Smooth muscle cell (in vitro differentiated cells): ENCODE measurements around the gene AMZ1. TPM values are rescaled to one million over a fixed set of nuclear protein-coding genes. Genes with fewer than 3 reads are reported as not detected.

Experiments used
- DNase-seq: peaks from one replicate; lab custom pipeline; 2025; ENCODE audit not compliant: unreplicated experiment; lab: John Stamatoyannopoulos, UW
- H2AFZ ChIP-seq: fragments of 200-600 bp; sonication (generic); 2 replicates; pipeline ENCODE4 v1.6.0; 2016; ENCODE audit warnings: antibody characterized with exemption, low read depth, mild to moderate bottlenecking
- H3F3A ChIP-seq: fragments of 200-600 bp; sonication (generic); 2 replicates; pipeline ENCODE4 v1.6.0; 2017; ENCODE audit warnings: antibody characterized with exemption, low read depth
- H3K27ac ChIP-seq: fragments of 200-600 bp; sonication (generic); 2 replicates; pipeline ENCODE4 v1.5.1; 2016; ENCODE audit warnings: low read depth, mild to moderate bottlenecking
- H3K27me3 ChIP-seq: fragments of 200-600 bp; sonication (generic); 2 replicates; pipeline ENCODE4 v1.6.1; 2016; ENCODE audit warnings: low read depth, mild to moderate bottlenecking
- H3K36me3 ChIP-seq: fragments of 200-600 bp; sonication (generic); 2 replicates; pipeline ENCODE4 v1.5.1; 2016; ENCODE audit warnings: low read depth
- H3K4me1 ChIP-seq: fragments of 200-600 bp; sonication (generic); 2 replicates; pipeline ENCODE4 v1.5.1; 2016; ENCODE audit warnings: low read depth
- H3K4me2 ChIP-seq: fragments of 200-600 bp; sonication (generic); 2 replicates; pipeline ENCODE4 v1.6.0; 2016; ENCODE audit warnings: mild to moderate bottlenecking
- H3K4me3 ChIP-seq: fragments of 200-600 bp; sonication (generic); 2 replicates; pipeline ENCODE4 v1.5.1; 2016; ENCODE audit warnings: mild to moderate bottlenecking
- H3K79me2 ChIP-seq: fragments of 200-600 bp; sonication (generic); 2 replicates; pipeline ENCODE4 v1.6.0; 2016; ENCODE audit warnings: low read depth, mild to moderate bottlenecking
- H3K9ac ChIP-seq: fragments of 200-600 bp; sonication (generic); 2 replicates; pipeline ENCODE4 v1.6.0; 2016; ENCODE audit warnings: low read depth
- H3K9me3 ChIP-seq: fragments of 200-600 bp; sonication (generic); replicated peaks from 2 replicates; pipeline ENCODE4 v1.5.1; 2016; ENCODE audit warnings: low read depth
- H4K20me1 ChIP-seq: fragments of 200-600 bp; sonication (generic); 2 replicates; pipeline ENCODE4 v1.6.0; 2016; ENCODE audit warnings: low read depth
- WGBS: methylation state at CpG from one replicate; pipeline ENCODE4 v1.1.7; 2016; ENCODE audit warnings: low lambda C conversion rate; 5-methylcytosine and 5-hydroxymethylcytosine counted together
- polyA plus RNA-seq: library from polyadenylated mRNA; unstranded; fragments of >200 nt; fragmentation: Nextera tagmentation; extraction: Ambion mirVana; gene quantifications from 2 replicates; pipeline ENCODE4 v1.2.1, GENCODE V29; 2016
- total RNA-seq: library from RNA; depleted of rRNA; stranded (reverse); fragments of >200 nt; gene quantifications from 2 replicates; pipeline ENCODE4 v1.2.3, GENCODE V29; 2014
- TF ChIP-seq, protein P1 (sequence below): fragments of 200-600 bp; sonication (generic); IDR thresholded peaks from 2 replicates; pipeline ENCODE4 v1.5.1; 2017; ENCODE audit warnings: borderline replicate concordance, mild to moderate bottlenecking, antibody characterized with exemption; ENCODE audit not compliant: insufficient read depth, poor library complexity, severe bottlenecking

The AMZ1 gene
- total and polyA plus RNA-seq, 2 experiments from 2014 or later = 0.63 to 1.1 TPM

DNA sequence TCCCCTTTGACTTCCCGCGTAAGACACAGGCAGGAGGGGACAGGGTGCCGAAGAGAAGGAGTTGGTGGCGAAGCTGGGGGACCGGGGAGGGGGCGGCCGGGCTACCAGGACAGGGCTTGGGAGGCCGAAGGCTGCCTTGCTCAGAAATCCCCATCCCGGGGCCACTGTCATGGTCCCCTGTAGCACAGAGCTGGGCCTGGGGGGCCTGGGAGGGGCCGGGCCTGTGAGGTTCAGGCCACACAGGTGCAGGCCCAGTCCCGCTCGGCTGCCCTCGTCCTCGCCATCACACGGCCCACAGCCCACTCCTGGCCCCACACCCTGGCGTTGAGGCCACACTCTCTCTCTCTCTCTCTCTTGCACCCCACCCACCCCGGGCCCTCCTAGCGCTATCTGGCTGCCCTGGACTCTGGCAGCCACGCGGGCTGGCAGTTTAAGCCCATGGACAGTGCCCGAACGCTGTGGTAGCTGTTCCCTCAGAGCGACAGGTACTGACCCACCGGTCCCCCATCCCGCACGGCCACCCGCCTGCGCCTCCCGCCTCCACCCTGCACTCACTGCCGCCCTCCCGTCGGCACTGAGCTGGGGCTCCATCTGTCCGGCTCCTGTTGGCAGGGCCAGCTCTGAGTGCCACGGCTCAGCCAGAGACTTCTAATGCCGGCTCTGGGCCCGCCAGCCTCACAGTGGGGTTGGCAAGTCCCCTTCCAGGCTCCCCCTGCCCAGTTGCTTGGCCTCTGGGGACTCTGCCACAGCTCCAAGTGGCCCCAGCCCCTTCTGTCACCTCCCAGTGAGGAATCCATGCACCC is 28.2 kb upstream of the AMZ1 start:
- H3K27ac ChIP-seq = no peak overlapping the region
- peaks cover 65% of the 10 kb centered on the region for H4K20me1 ChIP-seq
- H3K4me1 ChIP-seq = no peaks in the 10 kb centered on the region
- H3K9me3 ChIP-seq = no peaks in the 10 kb centered on the region
- no peak overlapping the region for H3K4me3 ChIP-seq
- no peaks in the 10 kb centered on the region for H3K27me3 ChIP-seq
- no peaks in the 10 kb centered on the region for H3K36me3 ChIP-seq
- H3K79me2 ChIP-seq = no peaks in the 10 kb centered on the region
- no peak for DNase-seq
- TF ChIP-seq, protein P1, sequence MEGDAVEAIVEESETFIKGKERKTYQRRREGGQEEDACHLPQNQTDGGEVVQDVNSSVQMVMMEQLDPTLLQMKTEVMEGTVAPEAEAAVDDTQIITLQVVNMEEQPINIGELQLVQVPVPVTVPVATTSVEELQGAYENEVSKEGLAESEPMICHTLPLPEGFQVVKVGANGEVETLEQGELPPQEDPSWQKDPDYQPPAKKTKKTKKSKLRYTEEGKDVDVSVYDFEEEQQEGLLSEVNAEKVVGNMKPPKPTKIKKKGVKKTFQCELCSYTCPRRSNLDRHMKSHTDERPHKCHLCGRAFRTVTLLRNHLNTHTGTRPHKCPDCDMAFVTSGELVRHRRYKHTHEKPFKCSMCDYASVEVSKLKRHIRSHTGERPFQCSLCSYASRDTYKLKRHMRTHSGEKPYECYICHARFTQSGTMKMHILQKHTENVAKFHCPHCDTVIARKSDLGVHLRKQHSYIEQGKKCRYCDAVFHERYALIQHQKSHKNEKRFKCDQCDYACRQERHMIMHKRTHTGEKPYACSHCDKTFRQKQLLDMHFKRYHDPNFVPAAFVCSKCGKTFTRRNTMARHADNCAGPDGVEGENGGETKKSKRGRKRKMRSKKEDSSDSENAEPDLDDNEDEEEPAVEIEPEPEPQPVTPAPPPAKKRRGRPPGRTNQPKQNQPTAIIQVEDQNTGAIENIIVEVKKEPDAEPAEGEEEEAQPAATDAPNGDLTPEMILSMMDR = no peak
- 98% methylated on average over 22 of the region's 36 CpGs for WGBS
- no peak overlapping the region for H2AFZ ChIP-seq
- H3K9ac ChIP-seq = no peak overlapping the region
- H3F3A ChIP-seq = no peaks in the 10 kb centered on the region
- no peak overlapping the region for H3K4me2 ChIP-seq

DNA sequence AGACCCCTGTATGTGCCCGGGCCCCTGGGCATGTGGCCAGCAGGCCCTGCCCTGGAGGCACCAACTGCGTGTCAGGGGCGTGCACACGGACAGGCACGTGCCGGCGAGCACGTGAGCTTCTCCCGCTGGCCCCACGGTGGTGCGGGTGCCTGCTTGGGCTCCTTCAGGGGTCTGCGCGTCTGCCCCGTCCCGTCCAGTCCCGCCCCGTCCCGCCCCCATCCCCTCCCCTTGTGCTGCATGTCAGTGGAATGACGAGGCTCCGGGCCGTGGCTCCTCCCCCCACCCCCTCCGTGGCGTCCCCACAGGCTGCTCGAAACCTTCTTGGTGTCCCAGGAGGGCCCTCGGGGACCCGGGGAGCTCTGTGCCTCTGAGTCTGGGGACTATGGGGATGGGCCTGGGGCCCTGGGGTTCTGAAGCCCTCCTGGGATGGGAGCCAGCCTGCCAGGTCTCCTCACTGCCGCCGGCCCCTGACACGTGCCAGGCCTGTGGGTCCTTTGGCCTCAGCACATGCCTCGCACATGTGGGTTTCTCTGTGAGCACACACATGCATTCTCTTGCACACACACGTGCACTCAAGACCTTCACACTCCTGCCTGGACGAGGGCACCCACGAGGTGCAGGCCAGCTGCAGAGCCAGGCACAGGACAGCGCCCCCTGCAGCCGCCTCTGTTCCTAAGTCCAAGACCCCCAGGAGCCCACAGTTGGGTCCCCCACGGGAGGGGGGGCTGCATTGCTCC is 27.5 kb upstream of the AMZ1 start:
- H3K4me3 ChIP-seq = no peak overlapping the region
- H3K9me3 ChIP-seq = no peaks in the 10 kb centered on the region
- no peak overlapping the region for H2AFZ ChIP-seq
- no peaks in the 10 kb centered on the region for H3K79me2 ChIP-seq
- H3K27me3 ChIP-seq = no peaks in the 10 kb centered on the region
- H3K36me3 ChIP-seq = no peaks in the 10 kb centered on the region
- no peak overlapping the region for H3K27ac ChIP-seq
- TF ChIP-seq, protein P1 = peak; percentile 30
- 91% methylated on average over 13 of the region's 36 CpGs for WGBS
- no peak for DNase-seq
- no peak overlapping the region for H3K9ac ChIP-seq
- H4K20me1 ChIP-seq = peaks cover 65% of the 10 kb centered on the region
- no peak overlapping the region for H3K4me2 ChIP-seq
- H3F3A ChIP-seq = no peaks in the 10 kb centered on the region
- no peaks in the 10 kb centered on the region for H3K4me1 ChIP-seq

DNA sequence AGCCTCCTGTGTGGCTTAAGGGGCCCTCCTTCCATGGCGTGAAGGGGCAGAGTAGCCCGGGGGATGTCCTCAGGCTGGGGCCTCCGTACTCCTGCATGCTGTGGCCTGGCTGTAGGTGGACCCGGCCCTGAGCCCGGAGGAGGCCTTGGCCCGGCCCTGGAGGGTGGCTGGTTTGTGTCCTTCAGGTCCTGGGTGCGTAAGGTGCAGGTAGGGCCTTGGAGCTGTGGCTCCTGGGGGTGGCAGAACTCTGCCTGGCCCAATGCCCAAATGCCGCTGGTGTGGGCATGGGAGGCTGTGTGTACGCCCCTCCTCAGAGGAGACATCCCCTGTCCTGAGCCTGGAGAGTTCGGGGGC is 26.9 kb upstream of the AMZ1 start:
- Histone ChIP-seq H4K20me1 (peaks cover 65% of the 10 kb centered on the region), H3K36me3 (no peaks in the 10 kb centered on the region), H3K4me2 (no peak overlapping the region), H2AFZ (no peak overlapping the region), H3K27ac (no peak overlapping the region), H3K9me3 (no peaks in the 10 kb centered on the region), H3K27me3 (no peaks in the 10 kb centered on the region), H3K9ac (no peak overlapping the region), H3K4me1 (no peaks in the 10 kb centered on the region), H3F3A (no peaks in the 10 kb centered on the region), H3K79me2 (no peaks in the 10 kb centered on the region), H3K4me3 (no peak overlapping the region)
- no peak for DNase-seq
- 95% methylated on average over 8 of the region's 10 CpGs for WGBS
- TF ChIP-seq, protein P1 = no peak
